ENCODE results near the gene ISOC2.

DNA sequence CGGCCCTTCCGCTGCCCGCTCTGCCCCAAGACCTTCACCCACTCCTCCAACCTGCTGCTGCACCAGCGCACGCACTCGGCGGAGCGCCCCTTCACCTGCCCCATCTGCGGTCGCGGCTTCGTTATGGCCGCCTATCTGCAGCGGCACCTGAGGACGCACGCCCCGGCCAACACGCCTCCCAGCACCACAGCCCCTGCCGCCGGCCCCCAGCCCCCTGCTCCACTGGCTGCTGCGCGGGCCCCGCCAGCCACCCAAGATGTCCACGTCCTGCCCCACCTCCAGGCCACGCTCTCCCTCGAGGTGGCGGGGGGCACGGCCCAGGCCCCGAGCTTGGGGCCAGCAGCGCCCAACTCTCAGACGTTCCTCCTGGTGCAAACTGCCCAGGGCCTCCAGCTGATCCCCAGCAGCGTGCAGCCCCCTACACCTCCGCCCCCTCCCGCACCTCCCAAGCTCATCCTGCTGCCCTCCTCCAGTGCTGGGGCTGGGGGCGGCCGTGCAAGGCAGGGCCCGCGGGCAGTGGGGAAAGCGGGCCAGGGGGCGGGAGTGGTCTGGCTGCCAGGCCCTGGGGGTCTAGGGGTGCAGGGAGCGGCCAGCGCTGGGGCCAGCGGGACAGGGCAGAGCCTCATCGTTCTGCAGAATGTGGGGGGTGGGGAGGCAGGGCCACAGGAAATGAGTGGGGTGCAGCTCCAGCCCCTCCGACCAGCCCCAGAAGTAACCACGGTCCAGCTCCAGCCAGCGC is 21.7 kb upstream of the ISOC2 start:
- no peak for TF ChIP-seq NR3C1 (IDR thresholded peaks at IDR 0.05)
- TF ChIP-seq, protein P1, sequence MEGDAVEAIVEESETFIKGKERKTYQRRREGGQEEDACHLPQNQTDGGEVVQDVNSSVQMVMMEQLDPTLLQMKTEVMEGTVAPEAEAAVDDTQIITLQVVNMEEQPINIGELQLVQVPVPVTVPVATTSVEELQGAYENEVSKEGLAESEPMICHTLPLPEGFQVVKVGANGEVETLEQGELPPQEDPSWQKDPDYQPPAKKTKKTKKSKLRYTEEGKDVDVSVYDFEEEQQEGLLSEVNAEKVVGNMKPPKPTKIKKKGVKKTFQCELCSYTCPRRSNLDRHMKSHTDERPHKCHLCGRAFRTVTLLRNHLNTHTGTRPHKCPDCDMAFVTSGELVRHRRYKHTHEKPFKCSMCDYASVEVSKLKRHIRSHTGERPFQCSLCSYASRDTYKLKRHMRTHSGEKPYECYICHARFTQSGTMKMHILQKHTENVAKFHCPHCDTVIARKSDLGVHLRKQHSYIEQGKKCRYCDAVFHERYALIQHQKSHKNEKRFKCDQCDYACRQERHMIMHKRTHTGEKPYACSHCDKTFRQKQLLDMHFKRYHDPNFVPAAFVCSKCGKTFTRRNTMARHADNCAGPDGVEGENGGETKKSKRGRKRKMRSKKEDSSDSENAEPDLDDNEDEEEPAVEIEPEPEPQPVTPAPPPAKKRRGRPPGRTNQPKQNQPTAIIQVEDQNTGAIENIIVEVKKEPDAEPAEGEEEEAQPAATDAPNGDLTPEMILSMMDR (IDR thresholded peaks at IDR 0.05): no peak

Measured in A549 (cell line).